ENCODE data around the gene SMARCD2. TPM values are rescaled to one million over a fixed set of nuclear protein-coding genes. Genes with fewer than 3 reads are reported as not detected.

Gene SMARCD2
- total RNA-seq, 2 donors from 2014 or later = 77.2 to 124 TPM

- H3K36me3 ChIP-seq = peaks cover 35% of the 10 kb centered on the region
- H3K9ac ChIP-seq (ENCODE audit: low read depth in 2 of 2, low read length in 2 of 2) = peak overlapping the region; percentile 91
- no peaks in the 10 kb centered on the region for H3K27me3 ChIP-seq
- TF ChIP-seq CTCF (IDR thresholded peaks at IDR 0.05) = no peak
- no peak for DNase-seq
- no peaks in the 10 kb centered on the region for H3K9me3 ChIP-seq
- intact Hi-C loops (cut with DNase I) = loop anchor here (10.0 kb wide), 1 partner anchor 53 kb away; the partner anchor contains the start of genes CCDC47 and DDX42
- H3K4me1 ChIP-seq = peaks cover 17% of the 10 kb centered on the region
- peak overlapping the region; percentile 91 for H3K27ac ChIP-seq
- peak overlapping the region; percentile 90 for H3K4me3 ChIP-seq
Measured at GRCh38 chr17:63827801-63828221, 14.7 kb downstream of the SMARCD2 start.

- peak; percentile 97 for DNase-seq
- Histone ChIP-seq H3K27ac (peak within 1 kb of the TSS; percentile 91), H3K9me3 (no peaks in the 10 kb centered on the region), H3K36me3 (peaks cover 29% of the 10 kb centered on the region), H3K4me3 (peak within 1 kb of the TSS; percentile 90), H3K4me1 (peaks cover 17% of the 10 kb centered on the region), H3K9ac (ENCODE audit: low read depth in 2 of 2, low read length in 2 of 2) (peak within 1 kb of the TSS; percentile 91), H3K27me3 (no peaks in the 10 kb centered on the region)
- intact Hi-C loops (cut with DNase I) = loop anchor here (10.0 kb wide), 1 partner anchor 52 kb away; the partner anchor contains the start of genes CCDC47 and DDX42
- peak; percentile 16 for TF ChIP-seq CTCF (IDR thresholded peaks at IDR 0.05)
Measured at GRCh38 chr17:63827002-63827800, 15.3 kb downstream of the SMARCD2 start, which contains the start of the genes FTSJ3 and PSMC5. TSS of gene FTSJ3 (minus strand) at chr17:63827663. CDS start at chr17:63826902, 761 bp downstream. TSS of gene PSMC5 (plus strand) at chr17:63827431. CDS start at chr17:63827491, 60 bp downstream.

- H3K4me3 ChIP-seq = peak overlapping the region; percentile 90
- H3K27ac ChIP-seq = peak overlapping the region; percentile 91
- DNase-seq = no peak
- H3K36me3 ChIP-seq = peaks cover 22% of the 10 kb centered on the region
- H3K9ac ChIP-seq (ENCODE audit: low read depth in 2 of 2, low read length in 2 of 2) = peak overlapping the region; percentile 91
- peaks cover 17% of the 10 kb centered on the region for H3K4me1 ChIP-seq
- no peaks in the 10 kb centered on the region for H3K9me3 ChIP-seq
- H3K27me3 ChIP-seq = no peaks in the 10 kb centered on the region
- intact Hi-C loops (cut with DNase I) = loop anchor here (10.0 kb wide), 1 partner anchor 52 kb away; the partner anchor contains the start of genes CCDC47 and DDX42
- TF ChIP-seq CTCF (IDR thresholded peaks at IDR 0.05) = no peak
Measured at GRCh38 chr17:63826468-63827001, 15.9 kb downstream of the SMARCD2 start.

GRCh38 chr17:63824362-63824761, 18.1 kb downstream of the SMARCD2 start:
- no peak for TF ChIP-seq CTCF (IDR thresholded peaks at IDR 0.05)
- intact Hi-C loops (cut with DNase I) = loop anchor here (10.0 kb wide), 1 partner anchor 50 kb away; the partner anchor contains the start of genes CCDC47 and DDX42
- no peaks in the 10 kb centered on the region for H3K27me3 ChIP-seq
- H3K9me3 ChIP-seq = no peaks in the 10 kb centered on the region
- no peak for DNase-seq
- H3K9ac ChIP-seq (ENCODE audit: low read depth in 2 of 2, low read length in 2 of 2) = no peak overlapping the region
- H3K27ac ChIP-seq = no peak overlapping the region
- H3K4me1 ChIP-seq = peaks cover 17% of the 10 kb centered on the region
- H3K4me3 ChIP-seq = no peak overlapping the region
- peaks cover 9% of the 10 kb centered on the region for H3K36me3 ChIP-seq

GRCh38 chr17:63823659-63824331, 18.7 kb downstream of the SMARCD2 start:
- Histone ChIP-seq H3K9me3 (no peaks in the 10 kb centered on the region), H3K9ac (ENCODE audit: low read depth in 2 of 2, low read length in 2 of 2) (no peak overlapping the region), H3K27ac (no peak overlapping the region), H3K4me1 (peaks cover 12% of the 10 kb centered on the region), H3K27me3 (no peaks in the 10 kb centered on the region), H3K36me3 (peaks cover 8% of the 10 kb centered on the region), H3K4me3 (no peak overlapping the region)
- DNase-seq = no peak
- intact Hi-C loops (cut with DNase I) = loop anchor here (10.0 kb wide), 1 partner anchor 49 kb away; the partner anchor contains the start of genes CCDC47 and DDX42
- no peak for TF ChIP-seq CTCF (IDR thresholded peaks at IDR 0.05)
